OCI-LY3 (cell line): ENCODE measurements around the gene MAP3K19.
A peak's percentile ranks its signal among the peaks of the same experiment; 100 is the strongest.

Source experiments
- H2AFZ ChIP-seq: fragments of 200-600, 300-600 bp; shearing (Covaris generic); 2 replicates; pipeline ENCODE4 v1.6.0; 2014; ENCODE audit warnings: antibody characterized with exemption, low read depth, low read length
- H3K27ac ChIP-seq: fragments of 200-600, 300-600 bp; sonication (generic); 2 replicates; pipeline ENCODE4 v1.5.1; 2014; ENCODE audit warnings: mild to moderate bottlenecking, low read length, moderate library complexity, mixed read lengths
- H3K27me3 ChIP-seq: fragments of 200-600, 300-600 bp; sonication (generic); 2 replicates; pipeline ENCODE4 v1.6.1; 2014; ENCODE audit warnings: low read depth, low read length, mixed read lengths
- H3K36me3 ChIP-seq: fragments of 200-600, 300-600 bp; sonication (generic); replicated peaks from 2 replicates; pipeline ENCODE3; 2014; ENCODE audit warnings: low read depth, low read length, mixed read lengths
- H3K4me1 ChIP-seq: fragments of 300-600, 200-600 bp; sonication (generic); 2 replicates; pipeline ENCODE4 v1.6.1; 2014; ENCODE audit warnings: low read length, mixed read lengths
- H3K4me2 ChIP-seq: fragments of 200-600, 300-600 bp; sonication (generic); 2 replicates; pipeline ENCODE4 v1.6.1; 2014; ENCODE audit warnings: low read length, mixed read lengths
- H3K4me3 ChIP-seq: fragments of 300-600, 200-600 bp; sonication (generic); 2 replicates; pipeline ENCODE4 v1.5.1; 2014; ENCODE audit warnings: antibody characterized with exemption, mild to moderate bottlenecking, low read length, moderate library complexity
- H3K79me2 ChIP-seq: fragments of 300-600, 200-600 bp; shearing (Covaris generic); 2 replicates; pipeline ENCODE4 v1.6.1; 2014; ENCODE audit warnings: mild to moderate bottlenecking, low read length, mixed read lengths
- H3K9ac ChIP-seq: fragments of 300-600, 200-600 bp; shearing (Covaris generic); 2 replicates; pipeline ENCODE4 v1.6.0; 2014; ENCODE audit warnings: mild to moderate bottlenecking, low read length, moderate library complexity
- H3K9me3 ChIP-seq: fragments of 200-600, 300-600 bp; shearing (Covaris generic); 2 replicates; pipeline ENCODE4 v1.6.1; 2014; ENCODE audit warnings: low read length, mixed read lengths; ENCODE audit not compliant: insufficient read depth
- H4K20me1 ChIP-seq: fragments of 200-600, 300-600 bp; sonication (generic); 2 replicates; pipeline ENCODE4 v1.6.1; 2016; ENCODE audit warnings: low read length, mixed read lengths; ENCODE audit not compliant: insufficient read depth
- EZH2phosphoT487 ChIP-seq: fragments of 200-600 bp; shearing (Covaris generic); IDR thresholded peaks from 2 replicates; pipeline ENCODE4 v1.6.1; 2018; ENCODE audit warnings: antibody characterized with exemption, mixed run types, low read depth
- TF ChIP-seq, protein P1 (sequence below): fragments of 200-600, 300-600 bp; sonication (generic); IDR thresholded peaks from 2 replicates; pipeline ENCODE4 v1.5.1; 2014; ENCODE audit warnings: antibody characterized with exemption, low read length, low read depth

The MAP3K19 gene

DNA sequence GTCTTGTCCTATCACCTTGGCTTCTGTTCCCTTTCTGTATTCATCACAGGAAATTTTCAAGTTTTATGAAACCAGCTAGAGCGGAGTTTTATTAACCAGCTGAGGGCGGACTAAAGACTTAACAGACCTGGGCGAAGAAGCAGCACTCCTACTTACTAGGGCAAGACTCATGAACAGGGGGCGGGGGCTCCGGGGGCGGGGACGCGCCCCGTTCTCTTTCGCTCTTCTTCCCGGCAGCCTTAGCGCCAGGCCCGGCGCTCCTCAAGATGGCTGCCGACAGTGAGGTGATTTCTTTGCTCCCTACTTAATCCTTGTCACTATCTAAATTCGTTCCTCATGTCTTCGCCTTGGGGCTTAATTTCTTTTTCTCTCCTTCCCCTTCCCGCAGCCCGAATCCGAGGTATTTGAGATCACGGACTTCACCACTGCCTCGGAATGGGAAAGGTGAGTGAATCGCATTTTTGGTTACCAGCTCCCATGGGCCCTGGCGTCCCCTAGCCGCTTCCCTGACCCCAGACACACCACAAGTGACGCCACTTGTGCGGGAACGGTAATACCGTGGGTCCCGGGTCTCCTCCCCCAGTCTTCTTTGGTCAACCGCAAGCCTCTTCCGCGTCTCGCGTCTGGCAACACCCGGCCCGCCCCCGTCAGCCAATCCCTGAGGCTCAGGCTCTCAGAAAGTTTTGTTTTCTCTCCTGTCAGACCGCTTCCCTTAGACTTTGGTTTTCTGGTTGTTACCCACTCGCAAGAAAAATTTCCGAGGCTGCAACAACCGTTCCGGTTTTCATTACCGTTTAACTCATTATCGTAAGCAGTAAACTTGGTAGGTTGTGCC is 5.0 kb upstream of the MAP3K19 start, which contains the start of gene RAB3GAP1:
Gene RAB3GAP1 (plus strand): TSS at position 251 of the 835 bp plus-strand sequence. CDS start 16 bp downstream, at position 267.
- Histone ChIP-seq H4K20me1 (peaks cover 24% of the 10 kb centered on the region), H3K9me3 (no peaks in the 10 kb centered on the region), H3K36me3 (peaks cover 7% of the 10 kb centered on the region), H3K27ac (peak within 1 kb of the TSS; percentile 88), H2AFZ (peak within 1 kb of the TSS; percentile 98), H3K4me1 (peaks cover 20% of the 10 kb centered on the region), H3K4me3 (peak within 1 kb of the TSS; percentile 91), H3K4me2 (peak within 1 kb of the TSS; percentile 89), H3K27me3 (no peaks in the 10 kb centered on the region; the same call in 1 of the 2 replicates), H3K79me2 (peaks cover 48% of the 10 kb centered on the region), H3K9ac (peak within 1 kb of the TSS; percentile 95)
- TF ChIP-seq EZH2phosphoT487, result no peak
- TF ChIP-seq, protein P1, sequence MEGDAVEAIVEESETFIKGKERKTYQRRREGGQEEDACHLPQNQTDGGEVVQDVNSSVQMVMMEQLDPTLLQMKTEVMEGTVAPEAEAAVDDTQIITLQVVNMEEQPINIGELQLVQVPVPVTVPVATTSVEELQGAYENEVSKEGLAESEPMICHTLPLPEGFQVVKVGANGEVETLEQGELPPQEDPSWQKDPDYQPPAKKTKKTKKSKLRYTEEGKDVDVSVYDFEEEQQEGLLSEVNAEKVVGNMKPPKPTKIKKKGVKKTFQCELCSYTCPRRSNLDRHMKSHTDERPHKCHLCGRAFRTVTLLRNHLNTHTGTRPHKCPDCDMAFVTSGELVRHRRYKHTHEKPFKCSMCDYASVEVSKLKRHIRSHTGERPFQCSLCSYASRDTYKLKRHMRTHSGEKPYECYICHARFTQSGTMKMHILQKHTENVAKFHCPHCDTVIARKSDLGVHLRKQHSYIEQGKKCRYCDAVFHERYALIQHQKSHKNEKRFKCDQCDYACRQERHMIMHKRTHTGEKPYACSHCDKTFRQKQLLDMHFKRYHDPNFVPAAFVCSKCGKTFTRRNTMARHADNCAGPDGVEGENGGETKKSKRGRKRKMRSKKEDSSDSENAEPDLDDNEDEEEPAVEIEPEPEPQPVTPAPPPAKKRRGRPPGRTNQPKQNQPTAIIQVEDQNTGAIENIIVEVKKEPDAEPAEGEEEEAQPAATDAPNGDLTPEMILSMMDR, result no peak; the same call in 1 of the 2 replicates

DNA sequence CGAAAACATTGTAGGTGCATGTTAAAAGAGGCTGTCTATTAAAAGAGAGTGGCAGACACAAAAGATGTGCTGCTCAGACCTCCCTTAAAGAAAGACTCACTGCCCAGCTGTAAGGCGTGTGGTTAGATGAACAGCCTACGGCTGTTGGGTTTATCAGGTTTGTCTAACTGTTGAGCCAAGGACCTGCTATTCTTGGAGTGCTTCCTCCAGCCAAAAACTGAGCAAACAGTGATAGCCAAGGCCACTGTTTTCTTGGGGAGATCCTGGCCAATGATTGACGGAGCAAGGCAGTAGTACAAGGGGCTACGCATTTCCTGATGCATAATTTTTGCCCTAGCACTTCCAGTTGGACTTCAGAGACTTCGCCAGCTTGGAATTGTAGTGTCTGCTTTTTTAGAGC is 3.4 kb upstream of the MAP3K19 start:
- Histone ChIP-seq H2AFZ (no peak overlapping the region), H3K9ac (no peak overlapping the region), H3K4me1 (peaks cover 16% of the 10 kb centered on the region), H3K27me3 (peaks cover 5% of the 10 kb centered on the region; the same call in 1 of the 2 replicates), H4K20me1 (peaks cover 24% of the 10 kb centered on the region), H3K36me3 (peaks cover 4% of the 10 kb centered on the region), H3K79me2 (peaks cover 34% of the 10 kb centered on the region), H3K4me2 (no peak overlapping the region), H3K4me3 (no peak overlapping the region), H3K9me3 (no peaks in the 10 kb centered on the region), H3K27ac (no peak overlapping the region)
- TF ChIP-seq, protein P1, result no peak
- TF ChIP-seq EZH2phosphoT487, result no peak

- H3K4me3 ChIP-seq, result no peak overlapping the region
- H3K9ac ChIP-seq, result no peak overlapping the region
Measured at GRCh38 chr2:135050132-135050531, 2.9 kb upstream of the MAP3K19 start.

GRCh38 chr2:135048122-135048521 is 875 bp upstream of the MAP3K19 start:
- TF ChIP-seq, protein P1, result no peak
- no peak for TF ChIP-seq EZH2phosphoT487
- peaks cover 5% of the 10 kb centered on the region; the same call in 1 of the 2 replicates for H4K20me1 ChIP-seq
- no peak overlapping the region for H3K27ac ChIP-seq
- H3K9ac ChIP-seq, result no peak overlapping the region
- H3K27me3 ChIP-seq, result peaks cover 10% of the 10 kb centered on the region; the same call in 1 of the 2 replicates
- H3K79me2 ChIP-seq, result peaks cover 10% of the 10 kb centered on the region
- no peaks in the 10 kb centered on the region for H3K9me3 ChIP-seq
- H3K4me3 ChIP-seq, result no peak overlapping the region
- no peak overlapping the region for H3K4me2 ChIP-seq
- peaks cover 1% of the 10 kb centered on the region for H3K4me1 ChIP-seq
- H3K36me3 ChIP-seq, result no peaks in the 10 kb centered on the region
- no peak overlapping the region for H2AFZ ChIP-seq

More at GRCh38 chr2:135050132-135050531, 2.9 kb upstream of the MAP3K19 start:
- H3K9me3 ChIP-seq, result no peaks in the 10 kb centered on the region
- H3K4me1 ChIP-seq, result peaks cover 16% of the 10 kb centered on the region
- H3K27ac ChIP-seq, result no peak overlapping the region
- peaks cover 5% of the 10 kb centered on the region; the same call in 1 of the 2 replicates for H3K27me3 ChIP-seq
- peaks cover 30% of the 10 kb centered on the region for H3K79me2 ChIP-seq
- no peak overlapping the region for H2AFZ ChIP-seq
- H4K20me1 ChIP-seq, result peaks cover 21% of the 10 kb centered on the region
- no peak for TF ChIP-seq EZH2phosphoT487
- TF ChIP-seq, protein P1, result no peak
- no peak overlapping the region for H3K4me2 ChIP-seq
- peaks cover 4% of the 10 kb centered on the region for H3K36me3 ChIP-seq
